ENCODE results near the gene LENG1. TPM values are rescaled to one million over a fixed set of nuclear protein-coding genes. Genes with fewer than 3 reads are reported as not detected.
A peak's percentile ranks its signal among the peaks of the same experiment; 100 is the strongest.

The LENG1 gene
- total RNA-seq, 1 donor from 2014 or later, result 3.7 TPM

- peaks cover 9% of the 10 kb centered on the region for H3K4me1 Mint-ChIP-seq (ENCODE audit: low read depth, unreplicated experiment)
- H3K36me3 Mint-ChIP-seq (ENCODE audit: unreplicated experiment), result peaks cover 14% of the 10 kb centered on the region
- H3K27me3 Mint-ChIP-seq (ENCODE audit: unreplicated experiment), result peaks cover 24% of the 10 kb centered on the region
- TF ChIP-seq CTCF (IDR thresholded peaks at IDR 0.05; ENCODE audit: partially characterized antibody, unreplicated experiment), result no peak
- peak; percentile 59 for DNase-seq
- H3K27ac Mint-ChIP-seq (ENCODE audit: unreplicated experiment), result no peak overlapping the region
- H3K9me3 Mint-ChIP-seq (ENCODE audit: unreplicated experiment), result peaks cover 11% of the 10 kb centered on the region
- H3K4me3 Mint-ChIP-seq (ENCODE audit: unreplicated experiment), result no peak overlapping the region
Observed at GRCh38 chr19:54164369-54165068, 5.0 kb upstream of the LENG1 start.

- peaks cover 27% of the 10 kb centered on the region for H3K27me3 Mint-ChIP-seq (ENCODE audit: unreplicated experiment)
- H3K4me3 Mint-ChIP-seq (ENCODE audit: unreplicated experiment), result no peak overlapping the region
- no peak overlapping the region for H3K27ac Mint-ChIP-seq (ENCODE audit: unreplicated experiment)
- H3K4me1 Mint-ChIP-seq (ENCODE audit: low read depth, unreplicated experiment), result peaks cover 9% of the 10 kb centered on the region
- H3K9me3 Mint-ChIP-seq (ENCODE audit: unreplicated experiment), result peaks cover 12% of the 10 kb centered on the region
- no peak for TF ChIP-seq CTCF (IDR thresholded peaks at IDR 0.05; ENCODE audit: partially characterized antibody, unreplicated experiment)
- H3K36me3 Mint-ChIP-seq (ENCODE audit: unreplicated experiment), result peaks cover 14% of the 10 kb centered on the region
- DNase-seq, result no peak
Observed at GRCh38 chr19:54162884-54163283, 3.4 kb upstream of the LENG1 start.

GRCh38 chr19:54162241-54162805 is 2.8 kb upstream of the LENG1 start:
- Mint-ChIP-seq H3K4me1 (ENCODE audit: low read depth, unreplicated experiment) (peaks cover 9% of the 10 kb centered on the region), H3K27ac (ENCODE audit: unreplicated experiment) (no peak overlapping the region), H3K27me3 (ENCODE audit: unreplicated experiment) (peaks cover 27% of the 10 kb centered on the region), H3K9me3 (ENCODE audit: unreplicated experiment) (peaks cover 12% of the 10 kb centered on the region), H3K4me3 (ENCODE audit: unreplicated experiment) (peak overlapping the region; percentile 83), H3K36me3 (ENCODE audit: unreplicated experiment) (peaks cover 14% of the 10 kb centered on the region)
- peak; percentile 73 for DNase-seq
- no peak for TF ChIP-seq CTCF (IDR thresholded peaks at IDR 0.05; ENCODE audit: partially characterized antibody, unreplicated experiment)

GRCh38 chr19:54160854-54161253 is 1.3 kb upstream of the LENG1 start:
- Mint-ChIP-seq H3K27ac (ENCODE audit: unreplicated experiment) (no peak overlapping the region), H3K36me3 (ENCODE audit: unreplicated experiment) (peaks cover 13% of the 10 kb centered on the region), H3K4me1 (ENCODE audit: low read depth, unreplicated experiment) (peaks cover 9% of the 10 kb centered on the region), H3K9me3 (ENCODE audit: unreplicated experiment) (peaks cover 15% of the 10 kb centered on the region), H3K4me3 (ENCODE audit: unreplicated experiment) (peak overlapping the region; percentile 100), H3K27me3 (ENCODE audit: unreplicated experiment) (peaks cover 24% of the 10 kb centered on the region)
- DNase-seq, result no peak
- no peak for TF ChIP-seq CTCF (IDR thresholded peaks at IDR 0.05; ENCODE audit: partially characterized antibody, unreplicated experiment)

- peak overlapping the region; percentile 100 for H3K4me3 Mint-ChIP-seq (ENCODE audit: unreplicated experiment)
- no peak for DNase-seq
Observed at GRCh38 chr19:54160182-54160811, 776 bp upstream of the LENG1 start.

More at GRCh38 chr19:54160182-54160811, 776 bp upstream of the LENG1 start:
- H3K9me3 Mint-ChIP-seq (ENCODE audit: unreplicated experiment), result peaks cover 13% of the 10 kb centered on the region
- peaks cover 8% of the 10 kb centered on the region for H3K36me3 Mint-ChIP-seq (ENCODE audit: unreplicated experiment)
- H3K27me3 Mint-ChIP-seq (ENCODE audit: unreplicated experiment), result peaks cover 19% of the 10 kb centered on the region
- peak overlapping the region; percentile 92 for H3K27ac Mint-ChIP-seq (ENCODE audit: unreplicated experiment)
- peaks cover 9% of the 10 kb centered on the region for H3K4me1 Mint-ChIP-seq (ENCODE audit: low read depth, unreplicated experiment)
- no peak for TF ChIP-seq CTCF (IDR thresholded peaks at IDR 0.05; ENCODE audit: partially characterized antibody, unreplicated experiment)

Data from glutamatergic neuron (in vitro differentiated cells).